A673 (cell line): Measurements from ENCODE around the gene CFAP43. TPM values are rescaled to one million over a fixed set of nuclear protein-coding genes. Genes with fewer than 3 reads are reported as not detected.

ENCODE experiments used
- BruUV-seq: library from RNA; stranded (reverse); fragments of 400-500 nt; replicated peaks from 2 replicates; lab custom pipeline; 2021; lab: Mats Ljungman, UMichigan
- CTCF ChIA-PET: fragments of 300-600 bp; sonication (Branson Sonifier 250); formaldehyde crosslinking; loops from one replicate; lab custom pipeline; 2022; ENCODE audit warnings: antibody characterized with exemption; lab: Charles Lee
- POLR2A ChIA-PET: fragments of 300-600 bp; sonication (Branson Sonifier 250); formaldehyde crosslinking; loops from one replicate; lab custom pipeline; 2022; ENCODE audit warnings: antibody characterized with exemption; ENCODE audit not compliant: low non-redundant PET; lab: Charles Lee
- DNase-seq: peaks from one replicate; pipeline ENCODE4 v3.0.0-alpha.2; 2015; ENCODE audit warnings: low spot score
- H3K27ac ChIP-seq: fragments of 200-600 bp; sonication (generic); 2 replicates; pipeline ENCODE4 v1.5.1; 2016; ENCODE audit warnings: mixed run types, low read depth, mild to moderate bottlenecking, mixed read lengths, antibody characterized with exemption, low read length; ENCODE audit not compliant: poor library complexity, severe bottlenecking
- H3K27me3 ChIP-seq: fragments of 200-600 bp; sonication (generic); replicated peaks from 2 replicates; pipeline ENCODE4 v1.6.1; 2017; ENCODE audit warnings: mixed run types, low read depth, mild to moderate bottlenecking, mixed read lengths, antibody characterized with exemption, low read length; ENCODE audit not compliant: insufficient read depth, poor library complexity
- H3K36me3 ChIP-seq: fragments of 200-600 bp; sonication (generic); 2 replicates; pipeline ENCODE4 v1.6.1; 2016; ENCODE audit warnings: mixed run types, mild to moderate bottlenecking, mixed read lengths, antibody characterized with exemption, low read length; ENCODE audit not compliant: insufficient read depth, poor library complexity, severe bottlenecking
- H3K4me1 ChIP-seq: fragments of 200-600 bp; sonication (generic); 2 replicates; pipeline ENCODE4 v1.6.1; 2017; ENCODE audit warnings: mixed run types, mild to moderate bottlenecking, mixed read lengths, antibody characterized with exemption, low read length; ENCODE audit not compliant: insufficient read depth, poor library complexity, severe bottlenecking
- H3K4me3 ChIP-seq: fragments of 200-600 bp; sonication (generic); 2 replicates; pipeline ENCODE4 v1.5.1; 2016; ENCODE audit warnings: low read depth, mixed run types, mild to moderate bottlenecking, mixed read lengths, low read length; ENCODE audit not compliant: poor library complexity, severe bottlenecking
- H3K9me3 ChIP-seq: fragments of 200-600 bp; sonication (generic); 2 replicates; pipeline ENCODE4 v1.6.1; 2016; ENCODE audit warnings: mixed run types, low read depth, mild to moderate bottlenecking, mixed read lengths, antibody characterized with exemption, low read length; ENCODE audit not compliant: poor library complexity, severe bottlenecking
- CTCF ChIP-seq: fragments of 300-800, 200-600 bp; sonication (generic); conservative IDR thresholded peaks from 2 replicates; pipeline ENCODE4 v1.5.1; 2017; ENCODE audit warnings: low read depth, mild to moderate bottlenecking, antibody characterized with exemption, low read length, moderate library complexity, mixed read lengths
- EZH2 ChIP-seq: fragments of 200-600 bp; sonication (generic); IDR thresholded peaks from 2 replicates; pipeline ENCODE4 v1.6.1; 2017; ENCODE audit warnings: borderline replicate concordance, low read depth, mild to moderate bottlenecking, mixed read lengths, antibody characterized with exemption, low read length; ENCODE audit not compliant: poor library complexity, severe bottlenecking
- intact Hi-C: fragments of 100-400 bp; cut with micrococcal nuclease; formaldehyde crosslinking; loops from one replicate; pipeline ENCODE4 v1.10.0; 2022; ENCODE audit not compliant: unreplicated experiment
- total RNA-seq: library from RNA; stranded (reverse); gene quantifications from 2 replicates; pipeline ENCODE4 v1.2.3, GENCODE V29; 2021

Gene CFAP43
- total RNA-seq, 1 experiment from 2014 or later, result 0.13 TPM

- no peaks in the 10 kb centered on the region for H3K36me3 ChIP-seq
- H3K27me3 ChIP-seq, result peaks cover 3% of the 10 kb centered on the region
- intact Hi-C loops, result no loop called here
- no peak for DNase-seq
- TF ChIP-seq EZH2 (no peak), CTCF (no peak)
- no TSS peak for BruUV-seq
- peaks cover 8% of the 10 kb centered on the region for H3K4me1 ChIP-seq
- H3K27ac ChIP-seq, result no peak overlapping the region
- no peak overlapping the region for H3K4me3 ChIP-seq
- H3K9me3 ChIP-seq, result no peaks in the 10 kb centered on the region
- ChIA-PET CTCF (no interaction called here), POLR2A (no interaction called here)
These were observed 104.0 kb downstream of the CFAP43 start for GRCh38 chr10:104128214-104128613.

GRCh38 chr10:104127411-104127810 lies 104.8 kb downstream of the CFAP43 start:
- Histone ChIP-seq H3K9me3 (no peaks in the 10 kb centered on the region), H3K27ac (no peak overlapping the region), H3K4me1 (peaks cover 15% of the 10 kb centered on the region), H3K27me3 (no peaks in the 10 kb centered on the region), H3K4me3 (no peak overlapping the region), H3K36me3 (no peaks in the 10 kb centered on the region)
- POLR2A ChIA-PET, result no interaction called here
- DNase-seq, result peak; percentile 18
- intact Hi-C loops, result no loop called here
- no TSS peak for BruUV-seq
- no peak for TF ChIP-seq EZH2
- TF ChIP-seq CTCF, result peak; percentile 50
- CTCF ChIA-PET, result interaction anchor here (0.7 kb wide), 1 partner anchor 148 kb away, joined by 3 read pairs; no protein-coding TSS in a partner anchor

GRCh38 chr10:104123397-104123796 lies 108.8 kb downstream of the CFAP43 start:
- H3K36me3 ChIP-seq, result no peaks in the 10 kb centered on the region
- peaks cover 23% of the 10 kb centered on the region for H3K4me1 ChIP-seq
- no peak overlapping the region for H3K27ac ChIP-seq
- peak overlapping the region; percentile 67 for H3K4me3 ChIP-seq
- TF ChIP-seq CTCF (peak; percentile 45; the same call in 1 of the 2 replicates), EZH2 (no peak)
- DNase-seq, result peak; percentile 36
- no TSS peak for BruUV-seq
- POLR2A ChIA-PET, result no interaction called here
- CTCF ChIA-PET, result interaction anchor here (1.3 kb wide), 1 partner anchor 235 kb away, joined by 6 read pairs; no protein-coding TSS in a partner anchor
- intact Hi-C loops, result loop anchor here (1.0 to 5.0 kb wide), 2 partner anchors 235 to 459 kb away; no protein-coding TSS in a partner anchor
- H3K9me3 ChIP-seq, result no peaks in the 10 kb centered on the region
- H3K27me3 ChIP-seq, result no peaks in the 10 kb centered on the region
